Measurements from ENCODE around the gene SLC3A2.
"Not testable (repeated sequence)": the region's sequence is repeated elsewhere in the genome, so short reads cannot be mapped to it uniquely, and the experiment has no call there.

SLC3A2 gene

GRCh38 chr11:62930666-62931065 lies 50.0 kb downstream of the SLC3A2 start:
- no peak for DNase-seq (ENCODE audit: low read depth)

DNA sequence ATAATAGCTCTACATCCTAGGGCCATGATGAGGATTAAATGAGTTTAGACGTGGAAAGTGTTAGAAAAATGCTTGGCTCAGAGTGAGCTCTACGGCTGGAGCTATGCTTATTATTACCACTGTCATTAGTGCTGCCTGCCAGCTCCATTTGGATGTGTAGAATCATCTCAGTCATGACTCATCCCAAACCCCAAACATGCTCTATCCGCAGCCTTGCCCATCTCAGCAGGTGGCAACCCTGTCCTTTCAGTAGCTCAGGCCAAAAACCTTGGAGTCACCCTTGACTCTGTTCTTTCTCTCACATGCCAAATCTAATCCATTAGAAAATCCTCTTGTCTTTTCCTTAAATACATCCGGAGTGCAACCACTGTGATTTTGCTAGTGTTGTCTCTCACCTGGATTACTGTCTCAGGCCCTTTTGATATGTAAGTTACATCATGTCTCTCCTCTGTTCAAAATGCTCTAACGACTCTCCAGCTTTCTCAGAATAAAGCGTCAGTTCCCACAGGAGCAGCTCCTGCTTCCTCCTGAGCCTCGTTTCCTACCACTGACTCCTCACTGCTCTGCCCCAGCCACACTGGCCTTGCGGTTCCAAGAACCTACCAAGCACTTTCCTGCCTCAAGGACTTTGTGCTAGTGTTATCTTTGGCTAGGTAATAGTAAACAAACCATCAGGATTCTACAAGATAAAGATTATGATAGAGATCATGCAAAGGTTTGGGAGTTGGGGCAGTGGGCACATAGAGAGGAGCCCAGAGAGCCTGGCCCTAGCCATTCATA lies 51.0 kb downstream of the SLC3A2 start:
- DNase-seq (ENCODE audit: low read depth): no peak

- DNase-seq (ENCODE audit: low read depth): no peak
These were observed 52.6 kb downstream of the SLC3A2 start for GRCh38 chr11:62933285-62933684.

DNA sequence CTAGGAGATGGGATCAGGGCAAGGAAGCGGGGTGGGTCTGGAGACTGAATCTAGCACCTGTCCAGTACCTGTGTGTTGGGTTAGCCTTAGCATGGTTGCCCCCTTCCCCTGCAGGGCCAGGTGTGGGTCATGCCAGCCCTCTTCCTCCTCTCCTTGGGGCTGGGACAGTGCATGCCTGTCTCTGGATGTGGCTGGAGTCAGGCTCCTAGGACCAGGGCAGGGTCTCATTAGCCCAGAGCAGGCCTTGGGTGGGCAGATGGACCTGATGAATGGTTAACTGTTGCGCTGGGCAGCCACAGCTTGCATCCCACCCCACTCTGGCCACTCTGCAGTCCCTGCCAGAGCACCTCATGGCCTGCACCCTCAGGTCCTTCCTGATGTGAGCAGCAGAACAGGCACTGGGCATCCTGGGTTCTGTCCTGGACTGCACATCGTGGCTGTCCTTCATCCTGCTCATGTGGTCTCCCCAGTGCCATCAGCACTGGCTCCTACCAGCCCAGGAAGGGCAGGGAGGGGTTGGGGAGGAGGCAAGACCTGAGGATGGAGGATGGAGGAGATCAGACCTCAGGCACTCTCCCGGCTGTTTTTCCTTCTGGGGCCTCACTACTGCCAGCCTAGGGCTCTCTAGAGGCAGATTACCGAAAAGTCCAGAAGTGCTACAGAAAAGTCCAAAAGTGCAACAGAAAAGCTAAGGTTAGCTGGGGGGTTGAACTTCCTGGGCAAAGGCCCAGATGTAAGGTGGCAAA lies 53.2 kb downstream of the SLC3A2 start:
- DNase-seq (ENCODE audit: low read depth): no peak

- no peak for DNase-seq (ENCODE audit: low read depth)
These were observed 53.7 kb downstream of the SLC3A2 start for GRCh38 chr11:62934496-62934785.

DNA sequence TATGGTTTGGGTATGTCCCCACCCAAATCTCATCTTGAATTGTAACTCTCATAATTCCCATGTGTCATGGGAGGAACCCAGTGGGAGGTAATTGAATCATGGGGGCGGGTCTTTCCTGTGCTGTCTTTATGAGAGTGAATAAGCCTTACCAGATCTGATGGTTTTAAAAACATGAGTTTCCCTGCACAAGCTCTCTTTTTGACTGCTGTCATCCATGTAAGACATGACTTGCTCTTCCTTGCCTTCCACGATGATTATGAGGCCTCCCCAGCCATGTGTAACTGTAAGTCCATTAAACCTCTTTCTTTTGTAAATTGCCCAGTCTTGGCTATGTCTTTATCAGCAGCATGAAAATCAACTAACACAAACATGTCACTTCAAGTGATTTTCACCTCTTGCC lies 56.8 kb downstream of the SLC3A2 start:
- not testable (repeated sequence) for DNase-seq (ENCODE audit: low read depth)
